GM04503 (cell line): ENCODE data around the gene MAGEB6.
"Not testable (repeated sequence)": the region's sequence is repeated elsewhere in the genome, so short reads cannot be mapped to it uniquely, and the experiment has no call there.

ENCODE experiments used
- DNase-seq: peaks from one replicate; pipeline ENCODE4 v3.0.0-alpha.2; 2012; ENCODE audit warnings: low read depth

MAGEB6 gene

GRCh38 chrX:26192204-26192603 is at the start of gene MAGEB6:
MAGEB6 (plus strand) TSS chrX:26192440; CDS start chrX:26193847, 1,407 bp downstream.
- DNase-seq: no peak

DNA sequence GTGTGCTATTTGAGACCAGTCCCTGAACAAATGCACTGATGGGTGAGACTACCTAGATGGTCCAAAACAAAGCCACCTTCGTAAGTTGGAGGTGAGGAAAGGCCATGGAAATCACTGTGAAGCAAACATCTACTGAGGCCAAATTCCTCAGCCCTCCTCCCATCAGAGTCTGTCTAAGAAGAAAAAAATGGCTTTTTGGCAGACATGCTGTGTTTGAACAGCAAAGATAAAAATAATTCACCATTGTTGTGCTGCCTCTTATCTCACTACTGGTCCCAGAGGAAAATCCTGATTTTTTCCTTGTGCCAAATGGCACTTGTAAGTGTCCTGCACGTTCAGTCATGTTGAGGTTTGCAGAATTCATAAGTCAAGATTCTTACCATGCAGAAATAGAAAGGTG is 46.2 kb upstream of the MAGEB6 start:
- DNase-seq: no peak

DNA sequence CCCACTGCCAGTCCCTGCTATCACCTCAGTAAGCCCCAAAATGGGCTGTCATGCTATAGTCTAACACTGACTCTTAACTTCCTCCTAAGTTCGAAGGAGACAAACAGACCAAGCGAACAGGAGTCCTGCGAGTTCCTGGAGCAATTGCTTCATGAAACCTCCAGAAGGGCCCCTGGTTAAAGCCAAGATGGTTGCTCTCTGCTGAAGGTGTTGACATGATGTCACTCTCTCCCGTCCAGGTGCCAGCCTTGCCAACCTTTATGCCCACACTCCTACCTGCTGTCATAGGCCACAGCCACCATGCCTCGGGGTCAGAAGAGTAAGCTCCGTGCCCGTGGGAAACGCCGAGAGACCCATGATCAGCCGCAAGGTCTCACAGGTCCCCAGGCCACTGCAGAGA is 31.9 kb upstream of the MAGEB6 start, which contains the start of gene MAGEB6B:
Gene MAGEB6B, plus strand, starts transcription at position 301 of the 400 bp plus-strand sequence. Its CDS starts 0 bp downstream, at position 301.
- DNase-seq: no peak

- DNase-seq: no peak
Observed at GRCh38 chrX:26203561-26203960, 11.3 kb downstream of the MAGEB6 start.

GRCh38 chrX:26204717-26205116 is 12.5 kb downstream of the MAGEB6 start:
- not testable (repeated sequence) for DNase-seq

DNA sequence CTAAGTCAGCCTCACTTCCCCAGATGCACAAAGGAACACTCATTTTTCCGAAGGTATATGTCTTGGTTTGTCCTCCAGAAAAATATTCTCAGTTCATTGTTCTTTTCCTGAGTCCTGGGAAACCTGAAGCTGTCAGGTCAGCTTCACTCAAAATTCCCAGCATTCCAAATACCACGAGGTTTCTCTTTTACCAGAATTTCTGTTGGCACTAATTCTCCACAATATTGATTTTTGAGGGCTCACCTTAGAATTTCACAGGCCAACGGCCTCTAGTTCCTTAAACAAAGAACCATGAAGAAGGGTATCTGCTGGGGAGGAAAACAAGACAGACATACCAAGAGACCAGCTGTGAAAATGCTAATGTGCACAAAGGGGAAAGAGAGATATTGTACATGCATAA is 15.8 kb downstream of the MAGEB6 start:
- DNase-seq: no peak

DNA sequence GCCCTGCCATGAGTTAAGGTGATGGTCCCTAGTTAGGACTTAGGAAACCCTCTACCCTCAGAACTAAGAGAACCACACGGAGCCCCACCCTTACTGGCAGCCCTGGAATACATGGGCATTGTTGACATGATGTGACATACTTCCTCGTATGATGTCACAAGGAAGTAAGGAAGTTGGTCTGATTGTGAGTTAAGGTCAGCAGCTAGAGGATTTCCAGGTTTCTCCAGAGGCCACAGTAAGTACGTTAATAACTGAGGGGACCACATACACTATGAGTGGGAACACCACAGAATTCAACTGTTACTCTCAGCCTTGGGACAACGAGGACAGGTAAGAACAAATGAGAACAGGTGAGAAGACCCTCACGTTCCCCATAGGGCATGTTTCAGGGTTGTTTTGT is 23.6 kb downstream of the MAGEB6 start, which contains the start of gene MAGEB5:
Gene MAGEB5, plus strand, starts transcription at position 301 of the 400 bp plus-strand sequence. CDS start 1,133 bp downstream, outside the sequence.
- no peak for DNase-seq

- DNase-seq: no peak
Observed at GRCh38 chrX:26219351-26219750, 27.1 kb downstream of the MAGEB6 start.

DNA sequence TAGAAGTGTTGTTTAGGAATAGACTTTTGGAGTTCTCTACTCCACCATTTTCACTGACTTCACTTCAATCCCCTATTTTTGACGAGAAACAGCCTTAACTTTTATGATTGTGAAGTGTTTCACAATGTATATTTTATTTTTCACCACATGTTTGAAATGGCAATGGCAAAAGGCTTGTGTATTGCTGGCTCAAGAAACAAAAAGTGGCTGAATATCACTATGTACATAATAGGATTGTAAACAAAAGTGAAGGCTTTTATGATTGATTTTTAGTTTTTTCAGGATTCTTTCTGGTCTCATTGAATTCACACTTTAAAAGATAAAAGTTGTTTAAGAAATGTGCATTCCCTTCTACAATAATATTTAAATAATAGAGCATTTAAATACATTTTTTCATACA is 41.9 kb downstream of the MAGEB6 start:
- DNase-seq: no peak
